Lower leg skin (tissue), 3 donors: ENCODE measurements around the gene SPTLC1.

ENCODE experiments used
- CTCF ChIP-seq, 3 donors: fragments of 450-650 bp; IDR thresholded peaks; one replicate each; pipeline ENCODE4 v1.5.1; 2016; ENCODE audit warnings: antibody characterized with exemption in 3 of 3, mild to moderate bottlenecking in 3 of 3, moderate library complexity in 2 of 3
- POLR2A ChIP-seq, 2 donors: fragments of 450-650 bp; IDR thresholded peaks; one replicate each; pipeline ENCODE4 v1.6.1; 2016 to 2017; ENCODE audit warnings: antibody characterized with exemption in 2 of 2, mild to moderate bottlenecking in 1 of 2, moderate library complexity in 1 of 2

GRCh38 chr9:92032891-92033290, 82.3 kb downstream of the SPTLC1 start:
- TF ChIP-seq CTCF (IDR thresholded peaks at IDR 0.05), result no peak
- TF ChIP-seq POLR2A (IDR thresholded peaks at IDR 0.05), result no peak
